Measurements from ENCODE around the gene CENPH. TPM values are rescaled to one million over a fixed set of nuclear protein-coding genes. Genes with fewer than 3 reads are reported as not detected.

CENPH gene
- total and polyA plus RNA-seq, 2 of the 8 experiments (the other 6 are each of a cell fraction or from before 2014, with no cell fraction given): 69.0 to 82.8 TPM

GRCh38 chr5:69217548-69218526 is 28.5 kb downstream of the CENPH start:
- Histone ChIP-seq H4K91ac (replicated peaks; ENCODE audit: insufficient read length, low read length) (peak overlapping the region; percentile 100), H3K23me2 (ENCODE audit: low read depth, low read length) (peaks cover 6% of the 10 kb centered on the region; the same call in 1 of the 2 replicates), H4K8ac (ENCODE audit: extremely low read depth, insufficient read depth, low read length) (peak overlapping the region; percentile 98), H4K20me1 (replicated peaks in 1 of 2; ENCODE audit: control insufficient read depth in 1 of 2, insufficient read depth in 2 of 2, low read length in 2 of 2) (no peaks in the 10 kb centered on the region), H2BK12ac (ENCODE audit: low read depth, low read length) (peak overlapping the region; percentile 87; the same call in 1 of the 2 replicates), H2BK20ac (ENCODE audit: low read length) (peak overlapping the region; percentile 90; the same call in 1 of the 2 replicates), H2AK5ac (ENCODE audit: low read depth, low read length) (0 out of 2 replicates have a peak overlapping the region, but pooled peaks have one; percentile 24), H2BK15ac (ENCODE audit: low read length) (peak overlapping the region; percentile 72; the same call in 1 of the 2 replicates), H3K4me3 (ENCODE audit: extremely low read depth in 1 of 4, insufficient read depth in 2 of 4, low read depth in 3 of 4, low read length in 4 of 4) (peak overlapping the region; percentile 89 to 99 (median 96)), H3K79me1 (ENCODE audit: low read depth, low read length) (no peaks in the 10 kb centered on the region), H2BK120ac (replicated peaks; ENCODE audit: low read depth, low read length) (peak overlapping the region; percentile 95), H3K14ac (ENCODE audit: insufficient read length) (peak overlapping the region; percentile 70), H3K36me3 (ENCODE audit: control insufficient read depth in 2 of 4, insufficient read depth in 4 of 4, low read length in 3 of 4) (peaks cover 0 to 7% (median 0%) of the 10 kb centered on the region in 4 experiments; a peak in 2 of 8 replicates), H3K9me3 (ENCODE audit: insufficient read depth in 2 of 2, low read depth in 1 of 2, low read length in 1 of 2) (peaks cover 0 to 6% of the 10 kb centered on the region in 2 experiments; a peak in 2 of 4 replicates), H3K27ac (ENCODE audit: low read depth, low read length) (peak overlapping the region; percentile 96), H3K4me1 (replicated peaks in 1 of 4; ENCODE audit: control insufficient read depth in 3 of 4, insufficient read depth in 4 of 4, low read length in 3 of 4) (no peaks in the 10 kb centered on the region), H3K56ac (replicated peaks; ENCODE audit: insufficient read length, low read depth, low read length) (peak overlapping the region; percentile 95), H3K27me3 (replicated peaks in 1 of 4; ENCODE audit: control insufficient read depth in 3 of 4, extremely low read depth in 1 of 4, insufficient read depth in 3 of 4, low read length in 3 of 4) (no peaks in the 10 kb centered on the region), H3K9ac (replicated peaks in 1 of 4; ENCODE audit: extremely low read depth in 1 of 4, low read depth in 3 of 4, low read length in 3 of 4) (peak overlapping the region; percentile 75 to 97 (median 95)), H2BK5ac (ENCODE audit: low read depth, low read length) (peak overlapping the region; percentile 98), H3K23ac (ENCODE audit: insufficient read length) (no peak overlapping the region), H3K4ac (replicated peaks; ENCODE audit: insufficient read length, low read depth, low read length) (peak overlapping the region; percentile 99), H3K79me2 (ENCODE audit: control insufficient read depth in 1 of 2, insufficient read depth in 2 of 2, low read length in 2 of 2) (peaks cover 0 to 23% of the 10 kb centered on the region in 2 experiments; a peak in 3 of 4 replicates), H2AFZ (ENCODE audit: low read length) (peak overlapping the region; percentile 92), H3K4me2 (ENCODE audit: insufficient read depth in 1 of 2, low read depth in 2 of 2, low read length in 2 of 2) (peak overlapping the region; percentile 70 to 71), H4K5ac (ENCODE audit: insufficient read length, low read depth, low read length) (peak overlapping the region; percentile 98), H3K18ac (ENCODE audit: extremely low read depth, low read length) (peak overlapping the region; percentile 99)
- POLR2A ChIA-PET (ENCODE audit: partially characterized antibody): interaction anchor here (0.6 to 1.9 kb wide), 8 partner anchors 14 to 34 kb away, joined by 3 to 7 read pairs (median 5); partner anchors contain the start of gene CDK7
- 2% methylated on average over 61 of the region's 73 CpGs; no CpG with 5 or more reads in 1 of the 2 experiments for WGBS, 2 experiments (ENCODE audit: extremely low coverage in 1 of 2, insufficient coverage in 1 of 2, insufficient read length in 1 of 2, insufficient replicate concordance in 2 of 2, low coverage in 1 of 2, low lambda C conversion rate in 2 of 2, missing lambda C conversion rate in 1 of 2)
- no peak for FAIRE-seq
- peak; percentile 81 to 92 for DNase-seq (ENCODE audit: low read depth in 1 of 2, low spot score in 2 of 2)
- CTCF ChIA-PET (ENCODE audit: partially characterized antibody): no interaction called here
- TF ChIP-seq TEAD4 (IDR thresholded peaks at IDR 0.05; ENCODE audit: low read depth, low read length): no peak
- TF ChIP-seq RFX5 (IDR thresholded peaks at IDR 0.05; ENCODE audit: borderline replicate concordance, low read depth, low read length): no peak
- TF ChIP-seq TCF12 (IDR thresholded peaks at IDR 0.05; ENCODE audit: low read depth, low read length): no peak
- TF ChIP-seq SP1 (IDR thresholded peaks at IDR 0.05; ENCODE audit: low read depth, low read length): peak; percentile 78
- no peak for TF ChIP-seq CBX5 (IDR thresholded peaks at IDR 0.05; ENCODE audit: low read depth, low read length)
- no peak for TF ChIP-seq MAFK (IDR thresholded peaks at IDR 0.05; ENCODE audit: low read depth, low read length)
- TF ChIP-seq E2F6 (IDR thresholded peaks at IDR 0.05): peak; percentile 52
- peak; percentile 85; the same call in 1 of the 2 replicates for TF ChIP-seq SP4 (IDR thresholded peaks at IDR 0.05; ENCODE audit: low read length)
- no peak for TF ChIP-seq JUND (IDR thresholded peaks at IDR 0.05; ENCODE audit: low read length)
- TF ChIP-seq SIRT6 (IDR thresholded peaks at IDR 0.05; ENCODE audit: low read length): no peak
- TF ChIP-seq EGR1 (IDR thresholded peaks at IDR 0.05; ENCODE audit: borderline replicate concordance, low read depth, low read length): no peak

All from H1 (cell line).